GM23338 (cell line): Measurements from ENCODE around the gene PACS2. TPM values are rescaled to one million over a fixed set of nuclear protein-coding genes. Genes with fewer than 3 reads are reported as not detected.

ENCODE experiments used
- ATAC-seq: fragments of 200-7000 bp; cut with Tn5 transposase; 3 replicates; pipeline ENCODE4 v1.9.1; 2020
- DNase-seq: peaks from one replicate; pipeline ENCODE4 v3.0.0-alpha.2; 2015; ENCODE audit warnings: low spot score
- H2AFZ ChIP-seq: fragments of 200-600 bp; sonication (generic); 2 replicates; pipeline ENCODE4 v1.8.0; 2016; ENCODE audit warnings: antibody characterized with exemption, mild to moderate bottlenecking, moderate library complexity
- H3F3A ChIP-seq: fragments of 200-600 bp; sonication (generic); replicated peaks from 2 replicates; pipeline ENCODE4 v1.8.0; 2017; ENCODE audit warnings: antibody characterized with exemption, mixed run types, low read depth
- H3K27ac ChIP-seq: fragments of 200-600 bp; sonication (generic); 2 replicates; pipeline ENCODE4 v1.6.1; 2016; ENCODE audit warnings: low read depth
- H3K27me3 ChIP-seq: fragments of 200-600 bp; sonication (generic); 2 replicates; pipeline ENCODE4 v1.8.0; 2016; ENCODE audit warnings: mild to moderate bottlenecking, mixed run types, moderate library complexity; ENCODE audit not compliant: insufficient read depth
- H3K36me3 ChIP-seq: fragments of 200-600 bp; sonication (generic); 2 replicates; pipeline ENCODE4 v1.8.0; 2016; ENCODE audit warnings: mild to moderate bottlenecking; ENCODE audit not compliant: insufficient read depth
- H3K4me1 ChIP-seq: fragments of 200-600 bp; sonication (generic); 2 replicates; pipeline ENCODE4 v1.8.0; 2016; ENCODE audit warnings: mild to moderate bottlenecking, moderate library complexity; ENCODE audit not compliant: insufficient read depth
- H3K4me2 ChIP-seq: fragments of 200-600 bp; sonication (generic); 2 replicates; pipeline ENCODE4 v1.7.1; 2017; ENCODE audit warnings: mixed run types
- H3K4me3 ChIP-seq: fragments of 200-600 bp; sonication (generic); 2 replicates; pipeline ENCODE4 v1.6.1; 2016; ENCODE audit warnings: mixed run types
- H3K79me2 ChIP-seq: fragments of 200-600 bp; sonication (generic); replicated peaks from 2 replicates; pipeline ENCODE4 v1.8.0; 2017; ENCODE audit warnings: mild to moderate bottlenecking; ENCODE audit not compliant: insufficient read depth
- H3K9me2 ChIP-seq: fragments of 200-600 bp; sonication (generic); 2 replicates; pipeline ENCODE4 v1.8.0; 2017; ENCODE audit not compliant: insufficient read depth
- H4K20me1 ChIP-seq: fragments of 200-600 bp; sonication (generic); replicated peaks from 2 replicates; pipeline ENCODE4 v1.8.0; 2017; ENCODE audit warnings: mild to moderate bottlenecking; ENCODE audit not compliant: insufficient read depth
- H3K27ac Mint-ChIP-seq: 2 replicates; pipeline ENCODE4 v1.8.0; 2020; ENCODE audit warnings: inconsistent platforms, mild to moderate bottlenecking, moderate library complexity, mixed read lengths
- H3K27me3 Mint-ChIP-seq: 3 replicates; pipeline ENCODE4 v1.8.0; 2022; ENCODE audit warnings: low read depth, mild to moderate bottlenecking, moderate library complexity, mixed read lengths, inconsistent platforms; ENCODE audit not compliant: insufficient read depth, poor library complexity
- H3K36me3 Mint-ChIP-seq: 3 replicates; pipeline ENCODE4 v1.8.0; 2021; ENCODE audit warnings: low read depth, mild to moderate bottlenecking, inconsistent platforms, moderate library complexity, mixed read lengths
- H3K4me1 Mint-ChIP-seq: 3 replicates; pipeline ENCODE4 v1.8.0; 2020; ENCODE audit warnings: mild to moderate bottlenecking, inconsistent platforms, mixed read lengths
- H3K4me3 Mint-ChIP-seq: 3 replicates; pipeline ENCODE4 v1.8.0; 2021; ENCODE audit warnings: moderate library complexity, mild to moderate bottlenecking, inconsistent platforms, mixed read lengths
- H3K9me3 Mint-ChIP-seq: 3 replicates; pipeline ENCODE4 v1.8.0; 2020; ENCODE audit warnings: moderate library complexity, mild to moderate bottlenecking, inconsistent platforms, mixed read lengths
- CREB1 ChIP-seq: fragments of 250-450 bp; sonication (Bioruptor Pico); IDR thresholded peaks from 2 replicates; pipeline ENCODE4 v1.5.0; 2020; ENCODE audit warnings: low read depth, mild to moderate bottlenecking, moderate library complexity
- EZH2 ChIP-seq: fragments of 200-600 bp; sonication (generic); IDR thresholded peaks from one replicate; pipeline ENCODE4 v1.8.0; 2017; ENCODE audit warnings: antibody characterized with exemption, mild to moderate bottlenecking, low read depth; ENCODE audit not compliant: unreplicated experiment
- EZH2phosphoT487 ChIP-seq: fragments of 200-600 bp; sonication (generic); IDR thresholded peaks from one replicate; pipeline ENCODE4 v1.8.1; 2018; ENCODE audit warnings: antibody characterized with exemption; ENCODE audit not compliant: unreplicated experiment
- JUNB ChIP-seq: IDR thresholded peaks from one replicate; pipeline ENCODE4 v1.6.1; 2016; ENCODE audit warnings: antibody characterized with exemption; ENCODE audit not compliant: unreplicated experiment
- NANOG ChIP-seq: IDR thresholded peaks from 2 replicates; pipeline ENCODE4 v1.6.1; 2016; ENCODE audit warnings: antibody characterized with exemption, borderline replicate concordance
- POLR2AphosphoS5 ChIP-seq: IDR thresholded peaks from 2 replicates; pipeline ENCODE4 v1.6.1; 2016; ENCODE audit warnings: antibody characterized with exemption, low read depth
- REST ChIP-seq: IDR thresholded peaks from one replicate; pipeline ENCODE4 v1.6.1; 2018; ENCODE audit warnings: antibody characterized with exemption; ENCODE audit not compliant: unreplicated experiment
- STAT1 ChIP-seq: IDR thresholded peaks from one replicate; pipeline ENCODE4 v1.6.1; 2016; ENCODE audit warnings: antibody characterized with exemption; ENCODE audit not compliant: unreplicated experiment
- ZNF114 ChIP-seq: fragments of 250-450 bp; sonication (Bioruptor Pico); IDR thresholded peaks from 2 replicates; pipeline ENCODE4 v1.5.0; 2020; ENCODE audit warnings: mild to moderate bottlenecking, moderate library complexity
- ZNF331 ChIP-seq: fragments of 250-450 bp; sonication (Bioruptor Pico); IDR thresholded peaks from 2 replicates; pipeline ENCODE4 v1.5.0; 2020; ENCODE audit warnings: low read depth, mild to moderate bottlenecking, moderate library complexity
- polyA plus RNA-seq: library from polyadenylated mRNA; unstranded; fragments of >200 nt; fragmentation: Nextera tagmentation; extraction: Ambion mirVana; gene quantifications from 2 replicates; pipeline ENCODE4 v1.2.1, GENCODE V29; 2016
- total RNA-seq: library from RNA; depleted of rRNA; stranded (reverse); fragments of >200 nt; shearing (Covaris generic); gene quantifications from 2 replicates; pipeline ENCODE4 v1.2.3, GENCODE V29; 2014
- TF ChIP-seq, protein P1 (sequence below): fragments of 250-450 bp; sonication (Bioruptor Pico); IDR thresholded peaks from 2 replicates; pipeline ENCODE4 v1.5.0; 2020; ENCODE audit warnings: mild to moderate bottlenecking, moderate library complexity
- TF ChIP-seq, protein P2 (sequence below), 2 experiments: fragments of 200-600 bp in 1 of 2; sonication (generic) in 1 of 2; conservative IDR thresholded peaks; 2 replicates each; pipeline versions ENCODE4 v1.5.1 to v1.6.1; 2016 to 2017; ENCODE audit warnings: antibody characterized with exemption in 2 of 2, low read depth in 2 of 2, mild to moderate bottlenecking in 2 of 2, moderate library complexity in 1 of 2
- TF ChIP-seq, protein P3 (sequence below): IDR thresholded peaks from 2 replicates; pipeline ENCODE4 v1.6.1; 2016; ENCODE audit warnings: antibody characterized with exemption

The PACS2 gene
- total and polyA plus RNA-seq, 2 experiments from 2014 or later, result 22.5 to 79.0 TPM

- Histone ChIP-seq H4K20me1 (no peaks in the 10 kb centered on the region), H3K79me2 (no peaks in the 10 kb centered on the region), H3K9me2 (no peaks in the 10 kb centered on the region), H3K27me3 (peaks cover 56% of the 10 kb centered on the region), H3F3A (peaks cover 12% of the 10 kb centered on the region; the same call in 1 of the 2 replicates), H3K4me3 (no peak overlapping the region), H3K36me3 (no peaks in the 10 kb centered on the region), H3K4me1 (peaks cover 11% of the 10 kb centered on the region; the same call in 1 of the 2 replicates), H3K4me2 (no peak overlapping the region), H2AFZ (no peak overlapping the region), H3K27ac (no peak overlapping the region)
- H3K9me3 Mint-ChIP-seq, result peaks cover 2% of the 10 kb centered on the region; the same call in 1 of the 3 replicates
- H3K27me3 Mint-ChIP-seq, result peaks cover 54% of the 10 kb centered on the region
- H3K4me1 Mint-ChIP-seq, result peaks cover 18% of the 10 kb centered on the region
- ATAC-seq (no peak), DNase-seq (no peak)
- no peak overlapping the region for H3K27ac Mint-ChIP-seq
- H3K4me3 Mint-ChIP-seq, result no peak overlapping the region
- H3K36me3 Mint-ChIP-seq, result peaks cover 7% of the 10 kb centered on the region; the same call in 2 of the 3 replicates
- TF ChIP-seq ZNF114 (no peak), POLR2AphosphoS5 (no peak), EZH2phosphoT487 (no peak), ZNF331 (CRISPR knock-in tag) (no peak), REST (no peak), EZH2 (no peak), JUNB (no peak), NANOG (no peak), CREB1 (CRISPR knock-in tag) (no peak), STAT1 (no peak)
- TF ChIP-seq, protein P1, sequence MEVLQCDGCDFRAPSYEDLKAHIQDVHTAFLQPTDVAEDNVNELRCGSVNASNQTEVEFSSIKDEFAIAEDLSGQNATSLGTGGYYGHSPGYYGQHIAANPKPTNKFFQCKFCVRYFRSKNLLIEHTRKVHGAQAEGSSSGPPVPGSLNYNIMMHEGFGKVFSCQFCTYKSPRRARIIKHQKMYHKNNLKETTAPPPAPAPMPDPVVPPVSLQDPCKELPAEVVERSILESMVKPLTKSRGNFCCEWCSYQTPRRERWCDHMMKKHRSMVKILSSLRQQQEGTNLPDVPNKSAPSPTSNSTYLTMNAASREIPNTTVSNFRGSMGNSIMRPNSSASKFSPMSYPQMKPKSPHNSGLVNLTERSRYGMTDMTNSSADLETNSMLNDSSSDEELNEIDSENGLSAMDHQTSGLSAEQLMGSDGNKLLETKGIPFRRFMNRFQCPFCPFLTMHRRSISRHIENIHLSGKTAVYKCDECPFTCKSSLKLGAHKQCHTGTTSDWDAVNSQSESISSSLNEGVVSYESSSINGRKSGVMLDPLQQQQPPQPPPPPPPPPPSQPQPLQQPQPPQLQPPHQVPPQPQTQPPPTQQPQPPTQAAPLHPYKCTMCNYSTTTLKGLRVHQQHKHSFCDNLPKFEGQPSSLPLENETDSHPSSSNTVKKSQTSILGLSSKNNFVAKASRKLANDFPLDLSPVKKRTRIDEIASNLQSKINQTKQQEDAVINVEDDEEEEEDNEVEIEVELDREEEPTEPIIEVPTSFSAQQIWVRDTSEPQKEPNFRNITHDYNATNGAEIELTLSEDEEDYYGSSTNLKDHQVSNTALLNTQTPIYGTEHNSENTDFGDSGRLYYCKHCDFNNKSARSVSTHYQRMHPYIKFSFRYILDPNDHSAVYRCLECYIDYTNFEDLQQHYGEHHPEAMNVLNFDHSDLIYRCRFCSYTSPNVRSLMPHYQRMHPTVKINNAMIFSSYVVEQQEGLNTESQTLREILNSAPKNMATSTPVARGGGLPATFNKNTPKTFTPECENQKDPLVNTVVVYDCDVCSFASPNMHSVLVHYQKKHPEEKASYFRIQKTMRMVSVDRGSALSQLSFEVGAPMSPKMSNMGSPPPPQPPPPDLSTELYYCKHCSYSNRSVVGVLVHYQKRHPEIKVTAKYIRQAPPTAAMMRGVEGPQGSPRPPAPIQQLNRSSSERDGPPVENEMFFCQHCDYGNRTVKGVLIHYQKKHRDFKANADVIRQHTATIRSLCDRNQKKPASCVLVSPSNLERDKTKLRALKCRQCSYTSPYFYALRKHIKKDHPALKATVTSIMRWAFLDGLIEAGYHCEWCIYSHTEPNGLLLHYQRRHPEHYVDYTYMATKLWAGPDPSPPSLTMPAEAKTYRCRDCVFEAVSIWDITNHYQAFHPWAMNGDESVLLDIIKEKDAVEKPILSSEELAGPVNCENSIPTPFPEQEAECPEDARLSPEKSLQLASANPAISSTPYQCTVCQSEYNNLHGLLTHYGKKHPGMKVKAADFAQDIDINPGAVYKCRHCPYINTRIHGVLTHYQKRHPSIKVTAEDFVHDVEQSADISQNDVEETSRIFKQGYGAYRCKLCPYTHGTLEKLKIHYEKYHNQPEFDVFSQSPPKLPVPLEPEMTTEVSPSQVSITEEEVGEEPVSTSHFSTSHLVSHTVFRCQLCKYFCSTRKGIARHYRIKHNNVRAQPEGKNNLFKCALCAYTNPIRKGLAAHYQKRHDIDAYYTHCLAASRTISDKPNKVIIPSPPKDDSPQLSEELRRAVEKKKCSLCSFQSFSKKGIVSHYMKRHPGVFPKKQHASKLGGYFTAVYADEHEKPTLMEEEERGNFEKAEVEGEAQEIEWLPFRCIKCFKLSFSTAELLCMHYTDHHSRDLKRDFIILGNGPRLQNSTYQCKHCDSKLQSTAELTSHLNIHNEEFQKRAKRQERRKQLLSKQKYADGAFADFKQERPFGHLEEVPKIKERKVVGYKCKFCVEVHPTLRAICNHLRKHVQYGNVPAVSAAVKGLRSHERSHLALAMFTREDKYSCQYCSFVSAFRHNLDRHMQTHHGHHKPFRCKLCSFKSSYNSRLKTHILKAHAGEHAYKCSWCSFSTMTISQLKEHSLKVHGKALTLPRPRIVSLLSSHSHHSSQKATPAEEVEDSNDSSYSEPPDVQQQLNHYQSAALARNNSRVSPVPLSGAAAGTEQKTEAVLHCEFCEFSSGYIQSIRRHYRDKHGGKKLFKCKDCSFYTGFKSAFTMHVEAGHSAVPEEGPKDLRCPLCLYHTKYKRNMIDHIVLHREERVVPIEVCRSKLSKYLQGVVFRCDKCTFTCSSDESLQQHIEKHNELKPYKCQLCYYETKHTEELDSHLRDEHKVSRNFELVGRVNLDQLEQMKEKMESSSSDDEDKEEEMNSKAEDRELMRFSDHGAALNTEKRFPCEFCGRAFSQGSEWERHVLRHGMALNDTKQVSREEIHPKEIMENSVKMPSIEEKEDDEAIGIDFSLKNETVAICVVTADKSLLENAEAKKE (CRISPR knock-in tag), result no peak
- TF ChIP-seq, protein P2, sequence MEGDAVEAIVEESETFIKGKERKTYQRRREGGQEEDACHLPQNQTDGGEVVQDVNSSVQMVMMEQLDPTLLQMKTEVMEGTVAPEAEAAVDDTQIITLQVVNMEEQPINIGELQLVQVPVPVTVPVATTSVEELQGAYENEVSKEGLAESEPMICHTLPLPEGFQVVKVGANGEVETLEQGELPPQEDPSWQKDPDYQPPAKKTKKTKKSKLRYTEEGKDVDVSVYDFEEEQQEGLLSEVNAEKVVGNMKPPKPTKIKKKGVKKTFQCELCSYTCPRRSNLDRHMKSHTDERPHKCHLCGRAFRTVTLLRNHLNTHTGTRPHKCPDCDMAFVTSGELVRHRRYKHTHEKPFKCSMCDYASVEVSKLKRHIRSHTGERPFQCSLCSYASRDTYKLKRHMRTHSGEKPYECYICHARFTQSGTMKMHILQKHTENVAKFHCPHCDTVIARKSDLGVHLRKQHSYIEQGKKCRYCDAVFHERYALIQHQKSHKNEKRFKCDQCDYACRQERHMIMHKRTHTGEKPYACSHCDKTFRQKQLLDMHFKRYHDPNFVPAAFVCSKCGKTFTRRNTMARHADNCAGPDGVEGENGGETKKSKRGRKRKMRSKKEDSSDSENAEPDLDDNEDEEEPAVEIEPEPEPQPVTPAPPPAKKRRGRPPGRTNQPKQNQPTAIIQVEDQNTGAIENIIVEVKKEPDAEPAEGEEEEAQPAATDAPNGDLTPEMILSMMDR (conservative IDR thresholded peaks at IDR 0.05; ENCODE audit: low read depth in 2 of 2), result no peak
- TF ChIP-seq, protein P3, sequence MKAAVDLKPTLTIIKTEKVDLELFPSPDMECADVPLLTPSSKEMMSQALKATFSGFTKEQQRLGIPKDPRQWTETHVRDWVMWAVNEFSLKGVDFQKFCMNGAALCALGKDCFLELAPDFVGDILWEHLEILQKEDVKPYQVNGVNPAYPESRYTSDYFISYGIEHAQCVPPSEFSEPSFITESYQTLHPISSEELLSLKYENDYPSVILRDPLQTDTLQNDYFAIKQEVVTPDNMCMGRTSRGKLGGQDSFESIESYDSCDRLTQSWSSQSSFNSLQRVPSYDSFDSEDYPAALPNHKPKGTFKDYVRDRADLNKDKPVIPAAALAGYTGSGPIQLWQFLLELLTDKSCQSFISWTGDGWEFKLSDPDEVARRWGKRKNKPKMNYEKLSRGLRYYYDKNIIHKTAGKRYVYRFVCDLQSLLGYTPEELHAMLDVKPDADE, result no peak
These were observed 99.0 kb downstream of the PACS2 start for GRCh38 chr14:105413544-105413886.
